ENCODE measurements around the gene ABHD5.

ABHD5 gene

DNA sequence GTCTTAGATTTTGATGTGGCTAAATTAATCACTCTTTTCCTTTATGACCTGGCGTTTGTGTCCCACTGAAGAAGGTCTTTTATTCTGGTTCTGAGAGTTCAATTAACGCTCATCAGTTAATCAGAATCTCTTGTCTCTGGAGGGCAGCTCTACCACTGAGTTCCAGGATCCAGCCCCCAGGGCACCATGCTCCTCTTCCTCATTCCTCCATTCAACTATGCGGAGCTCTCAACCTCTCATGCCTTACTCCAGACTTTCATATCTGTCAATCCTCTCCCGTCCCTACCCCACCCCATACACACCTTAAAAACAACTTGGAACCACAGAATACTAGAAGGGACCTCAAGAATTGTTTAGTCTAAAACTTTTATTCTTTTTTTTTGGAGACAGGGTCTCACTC is 4.8 kb upstream of the ABHD5 start:
- DNase-seq = no peak

DNA sequence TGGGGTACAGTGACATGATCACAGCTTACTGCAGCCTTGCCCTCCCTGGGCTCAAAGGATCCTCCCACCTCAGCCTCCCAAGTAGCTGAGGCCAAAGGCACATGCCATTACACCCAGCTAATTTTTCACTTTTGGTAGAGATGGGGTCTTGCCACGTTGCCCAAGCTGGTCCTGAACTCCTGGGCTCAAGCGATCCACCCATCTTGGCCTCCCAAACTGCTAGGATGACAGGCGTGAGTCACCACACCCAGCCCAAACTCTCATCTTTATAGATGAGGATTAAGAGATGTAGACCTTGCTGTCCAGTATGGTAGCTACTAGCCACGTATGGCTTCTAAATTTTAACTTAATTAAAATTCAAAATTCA is 4.4 kb upstream of the ABHD5 start:
- no peak for DNase-seq

DNA sequence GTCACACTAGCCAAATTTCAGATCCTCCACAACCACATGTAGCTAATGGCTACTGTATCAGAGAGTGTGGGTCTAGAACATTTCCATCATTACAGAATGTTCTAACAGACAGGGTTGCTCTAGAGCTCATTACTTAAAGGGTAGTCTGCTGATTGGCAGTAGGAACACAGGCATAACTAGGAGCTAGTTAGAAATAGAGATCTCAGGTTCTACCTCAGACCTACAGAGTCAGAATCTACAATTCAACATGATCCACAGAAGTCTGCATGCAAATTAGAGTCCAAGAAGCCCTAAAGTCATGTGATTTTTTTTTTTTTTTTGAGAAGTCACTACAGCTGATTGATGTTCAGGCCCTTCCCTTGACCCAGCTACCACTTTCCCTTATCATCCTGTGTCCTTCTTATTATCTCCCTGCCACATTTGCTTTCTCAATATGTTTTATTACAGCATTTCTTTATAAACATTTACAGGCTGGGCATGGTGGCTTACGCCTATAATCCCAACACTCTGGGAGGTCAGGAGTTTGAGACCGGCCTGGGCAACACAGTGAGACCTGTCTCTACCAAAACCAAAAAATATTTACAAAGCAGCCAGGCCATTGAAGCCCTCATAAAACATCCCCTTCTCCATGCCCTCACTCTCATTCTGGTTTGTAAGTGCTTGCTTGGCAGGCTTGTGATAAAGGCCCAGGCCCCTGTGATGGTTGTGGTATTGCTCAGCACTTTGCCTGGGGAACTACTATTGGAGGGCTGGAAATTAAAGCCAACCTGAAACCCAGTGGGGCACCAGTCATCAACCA is 3.8 kb upstream of the ABHD5 start:
- no peak for DNase-seq

DNA sequence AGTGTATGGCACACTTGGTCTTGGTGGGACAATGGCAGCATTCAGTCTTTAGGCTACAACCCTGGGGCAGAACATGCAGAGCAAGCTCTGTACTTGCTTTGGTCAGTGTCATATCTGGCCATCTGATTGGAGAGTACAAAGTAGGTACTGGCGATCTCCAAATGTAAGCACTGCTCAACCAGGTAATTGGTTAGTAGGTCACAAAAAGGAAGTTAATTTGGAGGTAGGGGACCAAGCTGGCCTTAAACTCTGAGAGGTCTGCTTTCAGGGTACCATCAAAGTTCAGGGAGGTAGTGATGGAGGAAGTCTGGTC is 3.3 kb upstream of the ABHD5 start:
- DNase-seq = no peak

DNA sequence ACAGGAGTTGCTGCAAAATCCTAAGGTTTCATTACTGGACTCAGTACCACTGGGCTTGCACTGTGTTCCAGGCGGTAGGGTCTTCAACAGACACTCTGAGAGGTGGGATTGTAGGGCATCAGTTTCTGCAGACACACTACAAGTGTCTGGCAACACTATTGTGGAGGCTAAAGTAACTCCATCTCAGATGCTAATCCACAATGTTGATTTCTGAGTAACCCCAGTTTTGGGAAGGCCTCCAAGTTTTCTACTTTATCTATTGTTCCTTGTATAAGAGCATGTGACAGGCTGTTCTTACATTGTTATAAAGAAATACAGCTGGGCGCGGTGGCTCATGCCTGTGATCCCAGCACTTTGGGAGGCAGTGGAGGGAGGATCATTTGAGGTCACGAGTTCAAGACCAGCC is 2.5 kb upstream of the ABHD5 start:
- DNase-seq = no peak

DNA sequence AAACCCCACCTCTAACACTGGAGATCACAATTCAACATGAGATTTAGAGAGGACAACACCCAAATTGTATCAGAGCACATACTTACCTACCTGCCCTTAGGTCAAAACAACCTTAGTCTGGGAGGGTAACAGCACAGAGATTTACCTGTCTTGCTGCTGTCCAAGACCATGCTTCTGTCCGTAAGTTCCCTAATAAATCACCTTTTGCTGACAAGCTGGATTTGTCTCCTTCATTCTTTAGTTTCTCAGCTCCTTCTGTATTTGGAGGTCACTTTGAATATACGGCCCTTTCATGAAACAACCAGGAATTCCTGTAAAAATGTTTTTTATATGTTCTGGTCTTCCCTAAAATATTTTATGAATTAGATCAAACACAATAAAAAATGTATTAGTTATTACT is 1.6 kb upstream of the ABHD5 start:
- DNase-seq = no peak

DNA sequence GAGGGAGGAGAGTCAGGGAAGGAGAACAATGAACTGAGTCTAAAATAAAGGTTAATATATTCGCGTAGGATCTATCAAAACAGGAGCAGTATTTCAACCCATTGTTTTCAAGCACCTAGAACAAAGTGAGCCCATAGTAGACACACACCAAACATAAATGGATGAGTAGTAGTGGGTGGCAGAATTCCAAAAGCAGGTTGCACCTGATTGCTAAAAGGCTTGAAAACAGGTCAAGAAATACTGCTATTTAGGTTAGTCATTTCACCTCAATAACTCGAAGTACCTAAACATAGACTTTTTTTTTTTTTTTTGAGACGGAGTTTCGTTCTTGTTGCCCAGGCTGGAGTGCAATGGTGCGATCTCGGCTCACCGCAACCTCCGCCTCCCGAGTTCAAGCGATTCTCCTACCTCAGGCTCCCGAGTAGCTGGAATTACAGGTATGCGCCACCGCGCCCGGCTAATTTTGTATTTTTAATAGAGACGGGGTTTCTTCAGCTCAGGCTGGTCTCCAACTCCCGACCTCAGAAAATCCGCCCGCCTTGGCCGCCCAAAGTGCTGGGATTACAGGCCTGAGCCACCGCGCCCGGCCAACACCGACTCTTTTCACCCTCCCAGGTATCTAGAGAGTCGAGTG is 855 bp upstream of the ABHD5 start:
- DNase-seq = peak in 3 of 56 donors; percentile 15 to 66 (median 43)

DNA sequence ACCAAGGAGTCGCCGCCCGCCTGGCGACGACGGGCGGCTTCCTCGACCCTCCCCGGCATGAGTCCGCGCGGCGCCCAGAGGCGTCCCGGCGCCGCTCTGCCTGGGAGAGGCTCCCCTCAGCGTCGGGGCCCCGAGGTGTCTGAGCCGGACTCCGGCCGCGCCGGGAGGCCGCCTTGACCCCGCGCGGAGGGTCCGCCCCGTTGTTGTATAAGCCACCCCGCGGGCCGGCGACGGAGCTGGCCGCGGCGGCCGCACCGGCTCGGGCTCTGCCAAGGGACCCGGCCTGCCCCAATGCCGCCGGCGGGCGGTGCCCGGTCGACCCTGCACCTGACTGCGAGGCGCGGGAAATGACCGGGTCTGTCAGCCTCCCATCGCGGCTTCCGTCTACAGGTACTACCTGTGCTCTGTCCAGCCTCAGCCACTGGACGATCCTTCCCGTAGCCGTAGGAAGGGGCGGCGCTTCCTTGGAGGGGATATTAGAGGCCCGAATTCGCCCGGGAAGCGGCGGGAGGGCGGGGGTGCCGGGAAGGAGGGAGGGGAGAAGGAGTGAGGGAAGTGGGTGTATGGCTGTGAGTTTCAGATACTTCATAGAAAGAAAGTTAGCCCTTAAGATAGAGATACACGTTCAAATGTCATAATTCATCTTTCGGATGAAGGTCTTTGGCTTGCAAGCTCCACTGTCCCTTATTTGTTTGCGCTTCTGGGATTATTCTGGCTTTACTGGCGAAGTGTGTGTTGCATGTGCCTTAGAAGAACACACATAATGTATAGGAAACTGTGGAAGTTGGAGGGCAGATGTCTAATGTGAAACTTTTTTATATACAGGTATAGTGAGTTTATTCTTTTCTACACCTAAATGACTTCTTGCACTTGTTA is 620 bp downstream of the ABHD5 start:
- peak in 44 of 56 donors; percentile 7 to 65 (median 32) for DNase-seq

DNA sequence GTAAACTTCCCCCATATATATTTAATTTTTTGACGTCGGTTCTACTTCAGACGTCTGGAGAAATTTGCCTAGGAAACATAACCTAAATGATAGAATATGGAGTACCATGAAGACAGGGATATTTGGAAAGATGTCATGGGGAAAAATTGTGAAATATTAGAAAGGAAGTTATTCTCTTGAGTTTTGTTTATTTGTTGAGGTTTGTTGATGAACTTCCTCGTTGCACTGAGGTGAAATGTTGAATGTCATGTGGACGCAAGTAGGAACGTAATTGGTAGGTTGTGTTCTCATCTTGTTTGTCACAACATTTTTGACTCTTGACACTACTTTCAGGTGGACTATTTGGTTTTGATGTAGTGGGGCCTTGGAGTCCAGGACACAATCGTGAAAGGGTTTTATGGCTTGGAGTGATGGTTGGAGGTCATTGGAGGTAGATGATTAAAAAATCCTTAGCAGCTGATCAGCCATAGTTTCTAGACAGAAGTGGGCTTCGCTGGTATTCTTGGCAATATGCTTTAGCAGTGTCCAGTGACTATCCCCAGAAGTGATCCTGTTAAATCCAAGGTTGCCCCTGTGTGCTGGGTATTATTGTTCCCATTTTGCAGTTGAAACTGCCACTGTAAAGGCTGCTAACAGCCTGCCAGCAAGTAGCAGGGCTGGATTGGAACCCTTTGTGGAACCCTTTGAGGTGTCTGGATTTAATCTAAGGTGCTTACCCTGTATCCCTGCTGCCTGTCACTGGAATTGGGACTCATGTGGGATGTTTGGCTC is 1.5 kb downstream of the ABHD5 start:
- DNase-seq = no peak

DNA sequence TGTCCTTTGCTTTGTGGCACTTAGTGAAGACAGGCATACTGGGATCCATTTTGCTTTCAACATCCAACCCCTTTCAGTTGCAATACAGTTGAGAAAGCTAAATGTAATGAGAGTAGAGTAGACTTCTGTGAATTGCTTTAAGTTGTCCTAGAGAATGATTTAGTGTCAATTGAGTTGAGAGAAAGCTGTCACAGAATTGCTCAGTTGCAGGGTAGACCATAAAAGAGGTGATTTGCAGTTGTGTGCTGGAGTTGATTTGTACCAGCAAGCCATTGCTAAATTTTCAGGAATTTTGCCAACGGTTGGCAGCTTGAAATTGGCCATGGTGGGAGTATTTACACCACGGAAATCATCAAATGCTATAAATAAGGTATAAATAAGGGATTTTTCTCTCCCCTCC is 2.2 kb downstream of the ABHD5 start:
- peak in 2 of 56 donors; percentile 16 to 30 for DNase-seq

DNA sequence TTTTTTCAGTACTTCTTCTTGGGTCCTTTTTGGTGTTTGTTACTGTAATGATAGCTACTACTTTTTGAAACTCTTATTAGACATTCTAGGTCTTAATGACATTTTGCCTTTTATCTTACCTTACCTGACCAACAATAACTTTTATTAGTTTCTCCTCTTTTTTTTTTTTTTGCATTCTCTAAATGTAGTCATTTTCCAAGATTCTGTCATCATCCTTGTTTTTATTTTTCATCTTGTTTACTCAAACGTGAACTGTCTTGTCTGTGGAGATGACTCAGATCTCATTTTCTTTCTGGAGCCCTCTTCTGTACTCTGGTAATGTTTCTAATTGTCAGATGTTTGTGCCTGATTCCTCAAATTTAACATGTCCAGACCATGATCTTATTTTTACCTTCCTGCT is 2.9 kb downstream of the ABHD5 start:
- DNase-seq = no peak

DNA sequence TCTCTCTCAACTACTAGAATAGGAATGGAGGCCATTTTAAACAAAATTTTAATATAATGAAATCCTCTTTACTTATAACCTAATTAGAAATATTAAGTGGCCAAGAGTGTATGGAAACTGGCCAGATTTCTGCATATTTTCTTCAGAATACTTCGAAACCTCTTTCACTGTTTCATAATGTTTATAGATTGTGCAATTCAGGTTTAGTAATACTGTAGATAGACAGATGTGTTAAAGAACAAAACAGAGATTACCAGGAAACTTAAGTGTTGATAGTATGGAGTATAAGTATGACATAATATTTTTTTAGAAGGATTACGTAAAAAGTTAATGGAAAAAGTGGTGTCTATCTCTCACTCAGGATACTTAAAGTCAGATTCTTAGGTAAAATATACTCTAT is 4.7 kb downstream of the ABHD5 start:
- DNase-seq = no peak

DNA sequence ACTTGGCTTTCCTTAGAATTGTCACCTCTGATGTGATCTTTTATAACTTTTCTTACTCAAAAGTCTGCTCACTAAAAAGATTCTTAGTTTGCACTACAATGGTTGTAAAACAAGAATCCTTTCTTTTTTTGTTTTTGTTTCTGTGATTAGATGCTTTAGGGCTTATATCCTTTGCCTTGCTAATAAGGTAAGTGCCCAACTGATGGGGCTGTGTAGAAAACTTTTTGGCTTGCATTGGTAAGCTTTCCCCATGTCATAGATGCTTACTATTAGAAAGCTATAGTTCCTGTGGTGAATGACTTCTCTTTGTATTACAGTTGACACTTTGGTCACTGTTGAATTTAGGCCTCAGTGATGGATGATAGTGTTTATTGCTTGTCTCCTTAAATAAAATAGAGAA is 5.1 kb downstream of the ABHD5 start:
- DNase-seq = no peak

DNA sequence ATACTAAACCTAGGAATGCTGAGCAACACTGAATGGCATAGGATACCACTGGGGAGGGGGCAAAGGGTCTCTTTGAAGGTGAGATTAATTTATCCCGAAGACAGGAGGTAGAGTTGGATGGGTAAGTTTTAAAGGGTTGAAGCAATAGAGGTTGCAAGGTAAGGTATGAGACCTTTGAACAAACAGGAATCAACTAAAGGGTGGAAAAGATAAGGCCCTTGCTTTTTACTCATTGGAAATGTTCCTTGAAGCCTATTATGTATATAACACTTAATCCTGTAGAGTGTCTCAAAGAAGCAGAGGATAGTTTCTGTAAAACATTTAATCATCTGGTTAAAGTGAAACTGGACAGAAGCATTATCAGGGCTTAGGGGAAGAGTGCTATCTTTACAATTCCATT is 5.7 kb downstream of the ABHD5 start:
- no peak for DNase-seq

DNA sequence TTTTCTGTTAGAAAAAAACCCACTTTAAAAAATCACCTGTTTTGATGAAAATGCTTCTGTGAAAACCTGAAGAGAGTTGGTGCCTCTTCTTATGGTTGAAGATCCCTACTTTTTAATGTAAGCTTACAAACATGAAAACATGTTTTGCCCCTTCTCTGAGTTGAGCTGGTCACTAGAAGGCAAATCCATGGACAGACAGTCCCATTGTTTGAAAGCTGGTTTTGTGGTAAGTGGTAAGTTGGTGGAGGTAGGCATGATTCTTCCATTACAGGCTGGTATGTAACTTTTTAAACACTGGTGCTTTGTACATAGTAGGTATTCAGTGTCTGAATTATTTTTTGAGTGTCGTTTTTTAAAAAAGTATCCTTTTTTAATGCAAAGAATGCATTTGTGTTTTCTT is 6.1 kb downstream of the ABHD5 start:
- no peak for DNase-seq

DNA sequence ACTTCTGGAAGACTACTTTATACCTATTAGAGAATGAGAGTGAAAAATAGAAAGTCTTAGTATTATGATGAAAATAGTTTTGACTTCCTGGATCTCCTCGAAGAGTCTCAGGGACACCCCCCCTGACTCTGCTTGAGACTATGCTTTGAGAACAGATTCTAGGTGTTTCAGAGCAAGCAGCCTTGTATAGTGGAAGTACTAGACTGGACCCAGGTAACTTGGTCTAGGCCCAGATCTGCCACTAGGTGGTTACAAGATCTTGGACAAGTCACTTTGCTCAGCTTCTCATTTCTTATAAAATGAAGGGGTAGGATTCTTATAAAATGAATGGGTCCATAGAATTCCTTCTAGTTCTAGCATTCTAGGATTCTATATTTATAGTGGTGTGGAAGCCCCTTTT is 9.1 kb downstream of the ABHD5 start:
- DNase-seq = no peak

DNA sequence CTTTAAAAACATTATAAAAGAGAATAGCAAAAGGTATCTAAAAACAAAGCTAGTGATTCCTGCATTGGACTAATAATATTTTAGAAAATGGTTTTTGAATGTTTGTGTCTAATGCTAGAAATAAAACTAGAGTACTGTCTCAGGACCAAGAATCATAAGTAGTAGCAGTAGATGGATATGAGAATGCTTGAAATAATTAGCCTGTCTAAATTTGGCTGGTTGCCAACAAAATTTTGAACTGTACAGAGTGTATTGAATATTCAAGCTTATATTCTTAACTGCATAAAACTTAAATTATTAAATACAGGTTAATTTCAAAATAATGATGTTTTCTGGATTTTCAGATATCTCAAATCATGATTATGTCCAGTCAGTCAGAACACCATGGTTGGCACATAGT is 14.0 kb downstream of the ABHD5 start:
- no peak for DNase-seq

DNA sequence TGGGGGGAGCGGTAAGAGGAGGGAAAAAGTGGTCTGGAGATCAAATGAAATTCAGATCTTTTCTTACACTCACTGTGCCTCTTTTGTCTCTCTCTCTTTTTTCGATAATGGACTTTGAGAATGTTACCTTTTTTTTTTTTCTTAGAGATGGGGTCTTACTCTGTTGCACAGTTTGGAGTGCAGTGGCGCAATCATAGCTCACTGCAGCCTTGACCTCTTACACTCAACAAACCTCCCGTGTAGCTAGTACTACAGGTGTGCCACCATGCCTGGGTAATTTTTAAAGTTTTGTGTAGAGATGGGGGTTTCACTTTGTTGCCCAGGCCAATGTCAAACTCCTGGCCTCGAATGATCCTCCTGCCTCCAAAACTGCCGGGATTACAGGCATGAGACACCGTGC is 15.6 kb downstream of the ABHD5 start:
- DNase-seq = no peak

DNA sequence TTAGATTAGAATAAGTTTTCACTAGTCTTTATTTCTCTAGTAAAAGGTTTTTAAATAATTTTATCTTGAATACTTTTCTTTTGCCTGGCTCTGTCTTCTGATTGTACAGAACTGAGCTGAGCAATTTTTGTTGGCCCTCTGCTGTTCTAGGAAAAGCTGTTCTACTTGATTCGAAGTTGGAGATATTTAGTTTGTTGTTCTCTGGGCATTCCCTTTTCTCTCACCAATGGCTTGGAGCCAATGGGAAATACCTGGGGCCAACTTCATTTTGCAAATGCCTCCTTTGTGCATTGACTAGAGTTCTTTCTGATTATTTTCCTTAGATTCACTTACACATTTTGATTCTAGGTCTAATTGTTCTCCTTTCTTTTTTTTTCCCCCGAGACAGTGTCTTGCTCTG is 16.5 kb downstream of the ABHD5 start:
- DNase-seq = no peak

DNA sequence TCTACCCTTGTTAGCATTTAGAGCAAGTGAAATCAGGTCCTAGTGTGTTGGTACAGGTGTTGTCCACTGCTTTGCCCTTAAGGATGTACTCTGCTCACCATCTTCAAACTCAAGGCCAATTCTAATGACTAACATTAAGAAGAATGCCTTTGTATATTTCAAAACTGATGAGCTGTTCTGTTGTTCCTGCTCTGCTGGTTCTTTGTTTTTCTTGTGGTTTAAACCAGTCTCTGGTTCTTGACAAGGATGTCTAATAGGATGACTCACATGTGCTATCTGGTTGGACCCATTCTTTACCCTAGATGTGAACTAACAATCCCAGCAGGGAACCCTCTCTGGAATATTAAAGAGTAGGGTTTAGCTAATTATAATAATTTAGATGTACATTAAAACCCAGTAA is 17.3 kb downstream of the ABHD5 start:
- no peak for DNase-seq

DNA sequence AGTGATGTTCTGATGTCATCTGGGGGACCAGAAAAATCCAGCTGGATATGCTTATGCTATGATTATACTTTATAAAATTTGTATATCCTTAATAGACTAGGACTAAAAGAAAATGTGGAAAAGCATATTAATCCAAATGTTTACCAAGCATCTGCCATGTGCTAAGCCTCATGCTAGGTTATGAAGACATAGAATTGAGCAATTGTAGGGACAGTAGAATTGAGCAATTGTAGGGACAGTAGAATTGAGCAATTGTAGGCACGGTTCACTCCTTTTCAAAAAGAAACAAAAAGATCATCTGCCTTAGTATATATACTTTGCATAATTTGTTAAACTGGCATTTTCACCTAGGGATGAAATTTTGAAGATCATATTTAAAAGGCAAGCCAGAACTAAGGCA is 18.3 kb downstream of the ABHD5 start:
- DNase-seq = no peak

DNA sequence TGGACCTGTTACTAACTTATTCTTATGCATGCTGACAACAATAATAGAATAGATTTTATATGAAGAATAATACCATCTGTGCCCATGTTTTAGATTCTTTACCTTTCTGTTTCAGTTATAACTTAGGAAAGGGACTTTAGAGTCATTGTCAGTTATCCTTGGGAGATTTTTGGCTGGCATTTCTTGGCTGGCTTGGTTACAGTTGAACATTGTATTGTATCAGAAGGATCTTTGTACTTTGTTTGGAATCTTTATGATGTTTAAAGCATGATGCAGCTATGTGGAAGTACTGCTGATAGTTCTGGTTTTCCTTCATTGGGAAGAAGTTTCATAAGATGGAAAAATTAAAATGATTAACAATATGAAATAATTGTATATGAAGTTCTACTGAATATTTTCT is 19.9 kb downstream of the ABHD5 start:
- DNase-seq = no peak
